ENCODE results near the gene MIA.

GRCh38 chr19:40774916-40775631 lies at the start of gene MIA:
- TF ChIP-seq CTCF (IDR thresholded peaks at IDR 0.05): no peak
- TF ChIP-seq ZFX (IDR thresholded peaks at IDR 0.05; ENCODE audit: borderline replicate concordance): no peak

All from 22Rv1 (cell line).